Erythroblast (primary cell): ENCODE results near the gene PLSCR2.

Experiments
- DNase-seq, 2 experiments: peaks; one replicate each; lab custom pipeline; 2025; lab: John Stamatoyannopoulos, UW
- GATA1 ChIP-seq: IDR thresholded peaks from 2 replicates; pipeline ENCODE4 v1.6.1; 2011; ENCODE audit warnings: low read depth, mild to moderate bottlenecking, control low read depth, low read length, moderate library complexity
- POLR2A ChIP-seq: IDR thresholded peaks from 2 replicates; pipeline ENCODE4 v1.6.1; 2011; ENCODE audit warnings: mild to moderate bottlenecking, low read length

Gene PLSCR2

DNA sequence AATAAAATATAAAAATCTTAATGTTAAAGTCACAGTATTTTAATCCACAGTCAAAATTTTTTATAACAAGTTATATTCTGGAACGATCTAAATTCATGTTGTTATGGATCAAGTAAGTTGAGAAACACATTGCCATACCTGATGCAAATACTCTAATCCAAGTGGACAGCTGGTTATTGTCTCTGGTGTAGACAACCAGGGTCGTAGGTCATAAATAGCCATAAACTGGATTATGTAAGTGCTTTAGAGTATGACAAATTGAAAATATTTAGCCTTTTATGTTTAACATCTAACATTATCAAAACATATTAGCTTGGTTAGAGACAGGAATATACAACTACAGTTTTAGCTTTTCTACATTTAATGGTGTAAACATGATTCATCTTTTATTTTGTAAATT, 53.0 kb downstream of the PLSCR2 start:
- TF ChIP-seq GATA1 (no peak), POLR2A (no peak)
- DNase-seq: no peak

- DNase-seq: no peak
Observed at GRCh38 chr3:146414010-146414409, 55.4 kb downstream of the PLSCR2 start.

GRCh38 chr3:146412711-146413110, 56.6 kb downstream of the PLSCR2 start:
- peak; percentile 8 to 22 for DNase-seq

More at GRCh38 chr3:146414010-146414409, 55.4 kb downstream of the PLSCR2 start:
- TF ChIP-seq GATA1: no peak
- no peak for TF ChIP-seq POLR2A

- DNase-seq: no peak
- TF ChIP-seq POLR2A (no peak), GATA1 (no peak)
Observed at GRCh38 chr3:146407956-146408355, 61.4 kb downstream of the PLSCR2 start.

- no peak for DNase-seq
- no peak for TF ChIP-seq POLR2A
- no peak for TF ChIP-seq GATA1
Observed at GRCh38 chr3:146404436-146404835, 64.9 kb downstream of the PLSCR2 start.

DNA sequence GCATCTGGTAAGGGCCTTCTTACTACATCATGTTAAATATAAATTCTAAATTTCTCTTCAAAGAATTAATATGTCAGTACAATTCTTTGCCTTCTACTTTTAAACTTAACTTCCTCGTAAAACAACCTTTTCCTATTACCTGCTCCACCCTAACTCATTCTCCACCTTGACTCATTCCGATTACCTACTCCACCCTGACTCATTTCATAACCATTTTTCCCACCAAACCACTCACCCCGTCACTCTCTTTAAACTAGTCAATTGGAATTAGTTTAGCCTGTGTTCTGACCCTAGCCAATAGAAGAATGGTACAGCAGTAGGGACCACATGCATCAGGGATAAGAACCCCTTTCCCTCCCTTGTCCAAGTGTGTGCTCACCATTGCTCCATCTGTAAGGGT, 65.6 kb downstream of the PLSCR2 start:
- no peak for DNase-seq
- TF ChIP-seq POLR2A (no peak), GATA1 (no peak)

DNA sequence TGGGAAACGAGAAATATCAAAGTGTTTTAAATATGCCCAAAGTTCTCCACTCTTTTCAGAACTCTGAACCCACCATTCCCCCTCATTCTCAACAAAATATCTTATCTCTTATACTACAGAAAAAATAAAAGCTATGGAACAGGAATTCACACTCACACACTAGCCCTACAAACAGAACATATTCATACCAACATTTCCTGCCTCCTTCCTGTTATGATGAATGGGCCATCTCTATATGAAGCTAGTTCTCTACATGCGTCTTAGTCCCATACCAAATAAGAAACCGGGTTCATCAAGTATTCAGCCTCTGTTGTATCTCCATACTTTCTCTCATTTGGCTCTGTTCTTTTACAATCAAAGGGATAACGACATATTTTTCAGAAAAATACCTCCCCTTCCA, 72.6 kb downstream of the PLSCR2 start:
- no peak for DNase-seq
- TF ChIP-seq POLR2A: no peak
- no peak for TF ChIP-seq GATA1

- DNase-seq: no peak
- TF ChIP-seq POLR2A (no peak), GATA1 (no peak)
Observed at GRCh38 chr3:146395164-146395563, 74.2 kb downstream of the PLSCR2 start.

- DNase-seq: no peak
Observed at GRCh38 chr3:146390957-146391356, 78.4 kb downstream of the PLSCR2 start.

GRCh38 chr3:146390006-146390772, 79.2 kb downstream of the PLSCR2 start:
- no peak for DNase-seq
- no peak for TF ChIP-seq GATA1
- no peak for TF ChIP-seq POLR2A

More at GRCh38 chr3:146390957-146391356, 78.4 kb downstream of the PLSCR2 start:
- TF ChIP-seq GATA1 (no peak), POLR2A (no peak)

DNA sequence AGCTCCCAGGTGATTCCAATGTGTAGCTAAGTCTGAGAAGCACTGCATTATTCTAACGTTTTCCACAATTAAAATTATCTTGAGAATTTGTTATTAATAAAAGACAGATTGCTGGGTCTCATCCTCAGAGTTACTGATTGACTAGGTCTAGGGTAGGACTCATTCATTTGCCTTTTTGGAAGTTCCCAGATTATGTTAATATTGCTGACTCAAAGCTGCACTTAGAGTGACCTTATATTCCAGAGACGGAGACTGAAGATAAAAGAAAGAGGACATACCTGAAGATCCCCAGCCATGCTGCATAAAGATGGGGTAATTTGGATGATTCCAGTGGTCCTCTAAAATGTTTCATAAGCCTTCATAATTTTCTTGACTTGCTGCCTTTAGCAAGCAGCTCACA, 81.8 kb downstream of the PLSCR2 start:
- TF ChIP-seq GATA1 (no peak), POLR2A (no peak)
- DNase-seq: no peak

DNA sequence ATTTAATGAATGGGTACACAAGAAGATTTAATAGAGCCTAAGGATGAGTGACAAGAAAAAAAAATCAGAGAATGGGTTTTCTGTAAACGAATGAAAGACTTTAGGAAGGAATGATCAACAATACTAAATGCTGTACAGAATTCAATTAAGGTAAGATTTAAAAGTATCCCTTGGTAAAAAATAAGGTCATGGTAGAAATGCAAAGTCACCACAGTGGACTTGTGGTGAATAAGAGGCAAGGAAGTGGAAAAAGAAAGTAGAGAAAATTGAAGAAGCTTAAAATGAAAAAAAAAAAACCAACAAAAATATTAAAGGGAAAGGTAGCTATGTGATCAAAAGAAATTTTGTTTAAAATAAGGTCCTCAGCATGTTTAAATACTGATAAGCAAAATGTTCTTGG, 82.4 kb downstream of the PLSCR2 start:
- DNase-seq: no peak
- no peak for TF ChIP-seq POLR2A
- no peak for TF ChIP-seq GATA1

- DNase-seq: no peak
- TF ChIP-seq GATA1 (no peak), POLR2A (no peak)
Observed at GRCh38 chr3:146384786-146385185, 84.6 kb downstream of the PLSCR2 start.
